Progenitor cell of endocrine pancreas (in vitro differentiated cells): ENCODE data around the gene FSCN2. TPM values are rescaled to one million over a fixed set of nuclear protein-coding genes. Genes with fewer than 3 reads are reported as not detected.

Experiments used
- DNase-seq: peaks from one replicate; pipeline ENCODE4 v3.0.0; 2021; ENCODE audit warnings: low spot score; ENCODE audit not compliant: unreplicated experiment
- H3K27ac Mint-ChIP-seq: 2 replicates; pipeline ENCODE4 v1.8.0; 2021; ENCODE audit warnings: mild to moderate bottlenecking, moderate library complexity, mixed read lengths
- H3K27me3 Mint-ChIP-seq: 2 replicates; pipeline ENCODE4 v1.8.0; 2021; ENCODE audit warnings: mixed read lengths
- H3K36me3 Mint-ChIP-seq: 2 replicates; pipeline ENCODE4 v1.8.0; 2022; ENCODE audit warnings: mixed read lengths; ENCODE audit not compliant: insufficient read depth
- H3K4me1 Mint-ChIP-seq: 2 replicates; pipeline ENCODE4 v1.8.0; 2021; ENCODE audit warnings: low read depth, mixed read lengths
- H3K4me3 Mint-ChIP-seq: 2 replicates; pipeline ENCODE4 v1.8.0; 2021; ENCODE audit warnings: low read depth, mild to moderate bottlenecking, moderate library complexity, mixed read lengths
- H3K9me3 Mint-ChIP-seq: 2 replicates; pipeline ENCODE4 v1.8.0; 2021; ENCODE audit warnings: low read depth, mixed read lengths
- total RNA-seq: library from RNA; stranded (reverse); gene quantifications from 2 replicates; pipeline ENCODE4 v1.2.1, GENCODE V29; 2021
- TF ChIP-seq, protein P1 (sequence below): fragments of 200-600 bp; sonication (generic); IDR thresholded peaks from one replicate; pipeline ENCODE4 v1.5.0; 2021; ENCODE audit warnings: antibody characterized with exemption, mild to moderate bottlenecking; ENCODE audit not compliant: unreplicated experiment

FSCN2 gene
- total RNA-seq, 1 donor from 2014 or later: 5.3 TPM

DNA sequence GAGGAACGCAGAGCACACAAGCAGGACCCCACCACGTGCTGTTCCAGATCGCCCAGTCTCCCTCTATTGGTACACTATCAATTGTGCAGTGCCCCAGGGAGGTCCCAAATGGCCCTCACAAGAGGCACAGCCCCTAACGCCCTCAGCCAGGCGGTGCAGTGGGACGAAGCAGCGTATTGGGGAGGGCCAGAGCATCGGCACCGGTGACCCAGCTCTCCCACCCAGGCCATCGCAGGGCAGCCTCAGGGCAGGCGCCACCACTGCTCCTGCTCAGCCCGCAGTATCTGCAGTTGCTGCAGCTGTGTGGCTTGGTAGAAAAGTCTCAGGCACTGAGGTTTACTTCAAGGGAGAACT, 29.9 kb downstream of the FSCN2 start:
- Mint-ChIP-seq H3K4me3 (no peak overlapping the region), H3K27me3 (no peaks in the 10 kb centered on the region), H3K36me3 (peaks cover 10% of the 10 kb centered on the region), H3K9me3 (no peaks in the 10 kb centered on the region), H3K4me1 (peaks cover 9% of the 10 kb centered on the region), H3K27ac (no peak overlapping the region)
- TF ChIP-seq, protein P1, sequence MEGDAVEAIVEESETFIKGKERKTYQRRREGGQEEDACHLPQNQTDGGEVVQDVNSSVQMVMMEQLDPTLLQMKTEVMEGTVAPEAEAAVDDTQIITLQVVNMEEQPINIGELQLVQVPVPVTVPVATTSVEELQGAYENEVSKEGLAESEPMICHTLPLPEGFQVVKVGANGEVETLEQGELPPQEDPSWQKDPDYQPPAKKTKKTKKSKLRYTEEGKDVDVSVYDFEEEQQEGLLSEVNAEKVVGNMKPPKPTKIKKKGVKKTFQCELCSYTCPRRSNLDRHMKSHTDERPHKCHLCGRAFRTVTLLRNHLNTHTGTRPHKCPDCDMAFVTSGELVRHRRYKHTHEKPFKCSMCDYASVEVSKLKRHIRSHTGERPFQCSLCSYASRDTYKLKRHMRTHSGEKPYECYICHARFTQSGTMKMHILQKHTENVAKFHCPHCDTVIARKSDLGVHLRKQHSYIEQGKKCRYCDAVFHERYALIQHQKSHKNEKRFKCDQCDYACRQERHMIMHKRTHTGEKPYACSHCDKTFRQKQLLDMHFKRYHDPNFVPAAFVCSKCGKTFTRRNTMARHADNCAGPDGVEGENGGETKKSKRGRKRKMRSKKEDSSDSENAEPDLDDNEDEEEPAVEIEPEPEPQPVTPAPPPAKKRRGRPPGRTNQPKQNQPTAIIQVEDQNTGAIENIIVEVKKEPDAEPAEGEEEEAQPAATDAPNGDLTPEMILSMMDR: no peak
- DNase-seq: no peak

DNA sequence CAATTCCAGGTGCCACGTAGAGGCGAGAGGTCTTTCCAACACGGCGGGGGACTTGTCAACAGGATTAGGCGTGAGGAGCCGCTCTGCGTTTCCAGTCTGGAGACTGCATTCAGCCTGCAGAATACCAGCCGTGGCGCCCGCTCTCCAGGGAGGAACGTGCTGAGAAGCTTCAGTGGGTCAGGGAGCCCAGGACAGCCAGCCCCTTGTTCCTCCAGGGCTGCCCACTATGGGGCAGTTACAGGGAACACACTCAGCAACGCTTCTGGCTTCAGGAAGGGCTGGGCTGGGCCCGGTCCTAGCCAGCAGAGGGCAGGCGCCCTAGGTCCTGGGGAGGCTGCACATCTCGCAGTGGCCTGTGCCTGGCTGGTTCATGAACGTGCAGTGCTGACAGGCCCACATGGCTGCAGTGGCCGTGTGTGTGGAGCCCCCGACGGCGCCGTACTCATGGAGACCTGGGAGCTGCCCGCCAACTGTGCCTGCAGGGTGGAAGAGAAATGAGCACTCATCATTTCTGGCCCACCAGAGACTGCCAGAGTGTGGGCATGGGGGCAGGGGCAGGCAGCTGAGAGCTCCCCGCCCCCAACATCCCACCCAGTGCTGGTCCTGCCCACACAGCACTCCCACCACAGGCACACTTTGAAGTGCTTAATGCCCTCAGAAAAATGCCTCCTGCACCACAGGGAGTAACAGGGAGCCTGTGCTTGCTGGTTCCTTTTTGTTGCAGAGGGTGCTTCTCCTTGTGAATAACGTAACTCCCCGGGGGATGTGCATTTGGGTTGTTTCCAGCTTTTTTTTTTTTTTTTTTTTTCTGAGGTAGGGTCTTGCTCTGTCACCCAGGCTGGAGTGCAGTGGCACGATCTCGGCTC, 31.0 kb downstream of the FSCN2 start:
- Mint-ChIP-seq H3K36me3 (peaks cover 10% of the 10 kb centered on the region), H3K9me3 (no peaks in the 10 kb centered on the region), H3K4me3 (no peak overlapping the region), H3K4me1 (no peaks in the 10 kb centered on the region), H3K27ac (no peak overlapping the region), H3K27me3 (no peaks in the 10 kb centered on the region)
- TF ChIP-seq, protein P1: no peak
- DNase-seq: no peak

DNA sequence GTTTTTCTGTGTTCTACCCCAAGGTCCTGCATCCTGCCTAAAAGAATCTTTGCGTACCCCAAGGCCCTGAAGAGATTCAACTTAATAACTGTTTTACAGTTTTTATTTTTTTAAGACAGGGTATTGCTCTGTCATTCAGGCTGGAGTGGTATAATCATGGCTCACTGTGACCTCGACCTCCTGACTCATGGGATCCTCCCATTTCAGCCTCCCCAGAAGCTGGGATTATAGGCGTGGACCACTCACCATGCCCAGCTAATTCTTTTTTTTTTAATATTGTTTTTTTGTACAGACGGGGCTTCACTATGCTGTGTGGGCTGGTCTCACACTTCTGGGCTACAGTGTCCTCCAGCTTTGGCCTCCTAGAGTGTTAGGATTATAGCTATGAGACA, 33.3 kb downstream of the FSCN2 start:
- H3K27me3 Mint-ChIP-seq: no peaks in the 10 kb centered on the region
- no peaks in the 10 kb centered on the region for H3K4me1 Mint-ChIP-seq
- no peak overlapping the region for H3K27ac Mint-ChIP-seq
- no peaks in the 10 kb centered on the region for H3K9me3 Mint-ChIP-seq
- DNase-seq: no peak
- H3K36me3 Mint-ChIP-seq: peaks cover 17% of the 10 kb centered on the region
- TF ChIP-seq, protein P1: no peak
- no peak overlapping the region for H3K4me3 Mint-ChIP-seq

DNA sequence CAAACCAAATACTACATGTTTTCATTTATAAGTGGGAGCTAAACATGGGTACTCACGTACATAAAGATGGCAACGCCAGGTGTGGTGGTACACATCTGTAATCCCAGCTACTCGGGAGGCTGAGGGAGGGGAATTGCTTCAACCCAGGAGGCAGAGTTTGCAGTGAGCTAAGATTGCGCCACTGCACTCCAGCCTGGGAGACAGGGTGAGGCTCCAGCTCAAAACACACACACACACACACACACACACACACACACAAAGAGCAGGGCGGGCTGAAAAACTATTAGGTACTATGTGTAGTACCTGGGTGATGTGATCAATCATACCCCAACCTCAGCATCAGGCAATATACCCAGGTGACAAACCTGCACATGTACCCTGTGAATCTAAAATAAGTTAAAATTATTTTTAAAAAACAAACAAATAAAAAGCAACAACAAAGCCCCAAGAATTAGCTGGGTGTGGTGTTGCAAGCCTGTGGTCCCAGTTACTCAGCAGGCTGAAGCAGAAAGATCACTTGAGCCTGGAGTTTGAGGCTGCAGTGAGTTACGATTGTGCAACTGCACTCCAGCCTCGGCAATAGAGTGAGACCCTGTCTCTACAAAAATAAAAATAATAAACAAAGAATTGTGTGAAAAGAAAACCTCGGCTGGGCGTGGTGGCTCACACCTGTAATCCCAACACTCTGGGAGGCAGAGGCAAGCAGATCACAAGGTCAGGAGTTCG, 35.8 kb downstream of the FSCN2 start:
- TF ChIP-seq, protein P1: no peak
- Mint-ChIP-seq H3K9me3 (no peaks in the 10 kb centered on the region), H3K27ac (no peak overlapping the region), H3K36me3 (peaks cover 15% of the 10 kb centered on the region), H3K27me3 (no peaks in the 10 kb centered on the region), H3K4me3 (no peak overlapping the region), H3K4me1 (no peaks in the 10 kb centered on the region)
- DNase-seq: no peak

DNA sequence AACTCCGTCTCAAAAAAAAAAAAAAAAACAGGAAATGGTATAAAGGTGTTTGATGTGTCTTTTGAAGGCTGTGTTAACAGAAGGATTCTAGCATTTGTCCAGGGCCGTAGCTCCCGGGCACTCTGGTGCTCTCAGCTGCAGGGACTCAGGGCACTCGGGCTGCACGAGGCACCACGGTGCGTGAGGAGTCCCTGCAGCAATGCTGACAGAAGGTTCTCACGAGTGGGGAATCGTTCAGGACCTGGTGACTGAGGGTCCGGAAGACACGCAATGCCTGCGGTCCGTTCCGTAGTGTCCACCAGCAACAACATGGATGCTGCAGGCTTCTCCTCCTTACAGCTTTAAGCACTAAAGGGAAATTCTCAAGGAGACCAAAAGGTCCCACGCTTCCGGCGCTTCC, 36.6 kb downstream of the FSCN2 start:
- no peaks in the 10 kb centered on the region for H3K4me1 Mint-ChIP-seq
- H3K4me3 Mint-ChIP-seq: no peak overlapping the region

More for the DNA sequence above, 36.6 kb downstream of the FSCN2 start:
- Mint-ChIP-seq H3K27me3 (no peaks in the 10 kb centered on the region), H3K36me3 (peaks cover 15% of the 10 kb centered on the region), H3K9me3 (no peaks in the 10 kb centered on the region), H3K27ac (no peak overlapping the region)
- TF ChIP-seq, protein P1: no peak
- DNase-seq: no peak
